ENCODE measurements around the gene C1QTNF9B.
"Not testable (repeated sequence)": the region's sequence is repeated elsewhere in the genome, so short reads cannot be mapped to it uniquely, and the experiment has no call there.

The C1QTNF9B gene

DNA sequence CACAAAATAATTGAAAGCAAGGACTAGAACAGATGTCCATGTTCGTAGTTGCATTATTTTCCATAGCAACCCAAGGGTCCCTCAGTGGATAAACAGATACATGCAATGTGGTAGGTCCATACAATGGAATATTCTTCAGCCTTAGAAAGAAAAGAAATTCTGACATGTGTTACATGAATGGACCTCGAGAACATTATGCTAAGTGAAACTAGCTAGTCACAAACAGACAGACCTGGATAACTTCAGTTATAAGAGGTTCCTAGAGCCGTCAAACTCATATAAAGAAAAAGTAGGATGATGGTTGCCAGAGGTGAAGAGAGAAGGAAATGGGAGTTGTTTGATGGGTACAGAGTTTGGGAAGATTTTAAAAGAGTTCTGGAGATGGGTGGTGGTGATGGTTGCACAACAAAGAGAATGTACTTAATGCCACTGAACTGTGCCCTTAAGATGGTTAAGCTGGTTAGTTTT is at the start of gene C1QTNF9B:
C1QTNF9B (minus strand) TSS at position 51 of the 468 bp plus-strand sequence.
- DNase-seq = not testable (repeated sequence)

DNA sequence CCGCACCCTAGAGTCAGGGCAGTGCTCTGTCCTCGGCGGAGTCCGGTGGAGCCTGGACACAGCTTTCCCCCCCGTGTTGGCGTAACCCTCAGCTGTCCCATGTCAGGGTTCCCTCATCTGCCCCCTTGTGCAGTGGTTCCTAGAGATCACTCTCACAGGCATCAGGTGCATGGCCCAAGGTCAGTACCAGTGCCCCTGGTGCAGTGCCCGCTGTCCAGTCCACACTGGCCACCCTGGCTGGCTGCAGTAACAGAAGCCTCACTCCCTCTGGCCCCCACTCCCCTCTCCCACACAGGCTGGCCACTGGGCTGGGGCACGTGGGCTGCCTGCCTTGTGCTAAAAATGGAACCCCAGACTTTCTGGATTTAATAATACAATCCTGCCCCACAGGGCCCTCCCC is 49.6 kb upstream of the C1QTNF9B start:
- no peak for DNase-seq

DNA sequence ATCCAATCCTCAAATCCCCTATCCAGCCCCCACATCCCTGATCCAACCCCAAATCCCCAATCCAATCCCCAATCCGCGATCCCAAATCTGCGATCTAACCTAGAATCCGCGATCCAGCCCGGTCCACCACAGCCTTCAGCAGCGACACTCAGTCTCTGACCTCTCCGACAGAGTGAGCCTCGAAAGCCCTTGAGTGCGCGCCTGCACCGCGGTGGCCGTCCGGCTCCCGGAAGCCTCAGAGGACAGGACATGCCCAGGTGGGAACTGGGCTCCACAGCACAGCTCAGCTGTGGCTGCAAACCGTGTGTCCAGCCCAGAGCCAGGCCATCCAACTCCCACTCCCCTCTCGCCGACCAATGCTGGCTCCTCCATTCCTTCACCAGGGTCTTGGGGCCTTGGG is 48.8 kb upstream of the C1QTNF9B start:
- no peak for DNase-seq

DNA sequence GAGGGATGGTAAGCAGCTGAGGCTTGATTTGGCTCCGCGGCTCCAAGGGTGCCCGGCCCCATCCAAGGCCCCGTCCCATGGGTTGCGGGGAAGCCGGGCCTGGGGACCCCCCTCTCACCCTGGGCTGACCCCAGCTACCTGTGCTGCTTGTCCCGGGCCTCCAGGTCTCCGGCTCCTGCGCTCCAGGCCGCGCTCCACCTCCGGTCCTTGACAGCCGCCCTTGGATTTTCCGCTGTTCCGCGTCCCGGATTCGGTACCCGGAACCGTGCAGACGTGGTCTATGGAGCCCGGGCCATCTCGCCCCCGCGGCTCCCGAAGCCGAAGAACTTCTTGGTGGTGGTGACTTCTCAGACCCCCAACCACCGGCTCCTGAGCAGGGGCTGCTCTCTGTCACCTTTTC is 48.3 kb upstream of the C1QTNF9B start:
- DNase-seq = peak; percentile 10

DNA sequence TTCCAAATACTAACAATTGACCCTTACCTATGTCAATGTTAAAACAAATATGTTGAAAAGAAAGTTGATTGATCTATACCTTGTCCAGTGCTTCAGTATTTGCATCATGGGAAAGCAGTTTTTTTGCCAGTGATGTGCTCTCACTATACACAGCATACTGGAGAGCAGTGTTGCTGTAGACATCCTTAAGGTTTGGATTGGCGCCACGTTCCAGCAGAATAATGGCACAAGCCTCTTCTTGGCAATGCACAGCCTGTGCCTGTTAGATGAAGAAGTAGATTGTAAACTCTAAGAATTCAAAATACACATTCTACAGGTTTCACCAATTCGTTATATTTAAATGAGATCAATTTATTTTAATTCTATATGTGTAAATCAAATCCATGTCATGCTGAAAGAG is 43.9 kb upstream of the C1QTNF9B start:
- DNase-seq = no peak

DNA sequence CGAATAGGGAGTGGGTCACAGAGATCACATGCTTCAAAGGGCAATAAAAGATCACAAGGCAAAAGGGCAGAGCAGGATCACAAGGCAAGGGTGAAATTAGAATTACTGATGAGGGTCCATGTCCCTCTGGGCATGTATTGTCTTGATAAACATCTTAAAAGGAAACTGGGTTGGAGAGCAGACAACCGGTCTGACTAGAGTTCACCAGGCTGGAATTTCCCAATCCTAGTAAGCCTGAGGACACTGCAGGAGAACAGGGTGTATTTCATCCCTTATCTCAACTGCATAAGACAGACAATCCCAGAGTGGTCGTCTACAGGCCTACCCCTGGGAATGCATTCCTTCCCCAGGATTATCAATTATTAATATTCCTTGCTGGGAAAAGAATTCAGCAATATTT is 42.4 kb upstream of the C1QTNF9B start:
- not testable (repeated sequence) for DNase-seq

DNA sequence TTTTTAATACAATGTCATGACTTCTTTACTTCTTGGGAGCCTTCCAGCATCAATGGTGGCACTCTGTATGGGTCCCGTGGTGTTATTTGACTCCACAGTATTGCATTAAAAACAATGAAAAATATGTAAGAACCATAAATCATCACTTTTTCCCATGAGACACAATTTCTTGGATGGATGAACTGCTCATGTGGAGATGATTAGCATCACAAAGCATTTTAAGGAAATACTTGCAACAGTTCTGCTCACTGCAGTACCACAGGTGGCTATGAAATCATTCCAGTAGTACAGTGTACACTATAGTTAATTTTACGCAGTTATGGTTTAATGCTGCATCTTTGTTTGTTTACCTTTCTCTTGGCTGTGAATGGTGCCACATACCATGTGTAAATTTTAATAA is 37.2 kb upstream of the C1QTNF9B start:
- DNase-seq = no peak

DNA sequence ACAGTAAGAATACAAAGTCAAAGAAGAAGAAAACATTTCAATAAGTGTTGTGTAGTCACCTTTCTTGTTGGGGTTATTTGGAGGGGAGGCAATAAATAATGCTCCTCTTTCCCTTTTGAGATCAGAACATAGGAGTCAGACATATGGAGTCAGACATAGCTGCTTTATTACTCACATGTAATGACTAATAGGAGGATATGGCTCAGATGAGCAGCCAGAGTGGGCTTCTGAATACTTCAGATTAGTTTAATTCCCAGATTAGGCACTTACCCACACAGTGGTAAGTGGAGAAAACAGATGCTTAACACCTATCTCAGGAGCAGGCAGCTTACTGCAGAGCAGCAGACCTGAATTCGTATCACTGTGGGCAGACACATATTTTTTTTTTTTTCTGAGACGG is 31.7 kb upstream of the C1QTNF9B start:
- DNase-seq = no peak

DNA sequence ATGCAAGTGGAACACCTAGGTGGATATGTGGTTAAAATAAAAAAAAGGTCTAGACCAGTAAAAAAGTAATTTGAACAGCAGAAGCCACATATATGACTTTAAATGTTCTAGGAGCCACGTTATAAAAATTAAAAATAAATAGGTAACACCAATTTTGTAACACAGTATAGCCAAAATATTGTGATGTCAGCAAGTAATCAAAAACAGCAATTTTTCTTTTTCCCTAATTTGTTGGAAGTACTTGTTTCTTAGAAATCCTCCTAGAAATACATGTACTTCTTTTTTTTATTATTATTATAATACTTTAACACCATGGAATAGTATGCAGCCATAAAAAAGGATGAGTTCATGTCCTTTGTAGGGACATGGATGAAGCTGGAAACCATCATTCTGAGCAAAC is 25.7 kb upstream of the C1QTNF9B start:
- no peak for DNase-seq

DNA sequence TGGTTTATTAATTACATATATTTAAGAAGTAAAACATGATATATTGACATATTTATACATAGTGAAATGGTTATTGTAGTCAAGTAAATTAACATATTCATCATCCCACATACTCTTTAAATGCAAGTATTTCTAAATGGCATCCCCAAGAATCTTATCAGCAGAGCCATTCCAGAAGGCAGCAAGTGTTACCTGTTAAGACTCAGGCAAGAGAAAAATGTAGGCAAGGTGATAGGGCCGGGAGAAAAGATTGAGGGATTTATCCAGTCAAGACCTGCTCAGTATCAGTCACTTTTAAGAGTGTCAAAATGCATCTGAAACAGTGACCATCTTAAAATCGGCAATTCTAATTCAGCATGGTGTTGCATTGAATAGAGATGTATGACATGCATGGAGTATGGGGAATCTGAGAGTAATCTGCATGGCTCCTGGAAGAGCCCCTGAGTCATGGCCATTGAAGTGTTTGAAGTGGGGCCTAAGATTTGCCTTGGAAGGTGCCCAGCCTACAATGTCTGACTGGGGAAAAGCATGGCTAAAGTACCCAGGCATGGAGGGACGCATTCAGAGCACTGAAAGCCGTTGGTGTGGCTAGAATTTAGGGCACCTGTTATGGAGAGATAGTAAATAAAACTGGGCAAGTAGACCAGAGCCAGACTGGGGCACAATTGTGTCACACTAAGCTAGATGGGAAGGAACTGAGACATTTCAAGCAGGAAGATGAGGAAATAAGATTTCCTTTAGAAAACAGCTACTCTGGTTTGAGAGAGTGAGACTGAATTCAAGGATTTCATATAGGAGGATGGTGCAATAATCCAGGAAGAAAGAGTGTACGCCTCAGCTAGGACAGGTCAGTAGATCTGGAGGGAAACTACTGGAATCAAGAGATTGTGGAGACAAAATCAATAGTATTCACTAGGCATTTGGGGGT is 25.0 kb upstream of the C1QTNF9B start:
- DNase-seq = no peak

DNA sequence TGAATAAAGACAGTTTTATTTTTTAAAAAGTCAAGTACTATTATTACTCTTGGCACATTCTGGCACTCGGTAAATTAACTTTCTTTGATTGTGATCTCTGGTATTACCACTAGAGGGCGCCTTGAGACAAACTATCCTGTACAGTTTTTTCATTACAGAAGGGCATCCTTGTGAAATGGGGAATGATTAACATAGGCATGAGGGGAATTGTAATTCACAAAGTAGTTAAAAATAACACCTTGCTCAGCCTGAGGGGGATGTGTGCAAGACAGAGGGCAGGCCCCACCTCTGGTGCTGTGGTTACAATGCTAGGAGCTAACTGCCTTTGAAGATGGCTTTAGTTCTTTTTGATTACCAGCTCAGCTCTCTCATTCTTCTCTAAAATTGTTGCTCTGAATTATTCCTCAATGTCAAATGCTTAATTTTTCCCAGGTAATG is 24.2 kb upstream of the C1QTNF9B start:
- no peak for DNase-seq

DNA sequence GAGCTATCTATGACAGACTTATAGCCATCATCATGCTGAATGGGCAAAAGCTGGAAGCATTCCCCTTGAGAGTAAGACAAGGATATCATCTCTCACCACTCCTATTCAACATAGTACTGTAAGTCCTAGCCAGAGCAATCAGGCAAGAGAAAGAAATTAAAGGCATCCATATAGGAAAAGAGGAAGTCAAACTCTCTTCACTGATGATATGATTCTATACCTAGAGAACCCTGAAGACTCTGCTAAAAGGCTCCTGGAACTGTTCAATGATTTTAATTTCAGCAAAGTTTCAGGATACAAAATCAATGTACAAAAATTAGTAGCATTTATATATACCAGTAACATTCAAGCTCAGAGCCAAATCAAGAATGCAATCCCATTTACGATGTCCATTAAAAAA is 21.7 kb upstream of the C1QTNF9B start:
- no peak for DNase-seq

DNA sequence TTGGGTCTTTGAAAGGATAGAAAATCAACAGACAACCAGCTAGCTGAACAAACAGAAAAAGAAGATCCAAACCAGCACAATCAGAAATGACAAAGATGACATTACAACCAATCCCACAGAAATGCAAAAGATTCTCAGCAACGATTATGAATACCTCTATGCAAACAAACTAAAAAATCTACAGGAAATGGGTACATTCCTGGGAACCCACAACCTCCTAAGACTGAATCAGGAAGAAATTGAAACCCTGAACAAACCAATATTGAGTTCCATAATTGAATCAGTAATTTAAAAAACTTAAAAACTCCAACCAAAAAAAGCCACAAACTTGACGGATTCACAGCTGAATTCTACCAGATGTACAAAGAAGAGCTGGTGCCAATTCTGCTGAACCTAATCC is 20.9 kb upstream of the C1QTNF9B start:
- no peak for DNase-seq

DNA sequence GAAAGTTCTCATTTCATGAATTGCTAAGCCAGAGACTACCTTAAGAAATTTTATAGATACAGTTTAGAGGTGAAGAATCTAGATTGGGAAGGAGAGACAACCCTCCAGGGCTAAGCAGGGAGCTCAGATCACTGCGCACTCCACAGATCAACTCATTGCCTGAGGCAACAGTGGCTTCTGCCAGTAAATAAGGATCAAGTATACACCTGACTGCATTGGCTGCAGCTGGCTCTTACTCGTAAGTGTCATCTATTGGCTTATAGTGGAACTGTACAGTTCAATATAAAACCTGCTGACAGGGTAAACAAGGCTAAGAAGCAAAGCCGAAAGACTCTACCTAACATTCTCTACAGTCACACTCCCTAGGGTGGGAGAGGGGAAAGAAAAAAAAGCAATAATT is 18.0 kb upstream of the C1QTNF9B start:
- no peak for DNase-seq

DNA sequence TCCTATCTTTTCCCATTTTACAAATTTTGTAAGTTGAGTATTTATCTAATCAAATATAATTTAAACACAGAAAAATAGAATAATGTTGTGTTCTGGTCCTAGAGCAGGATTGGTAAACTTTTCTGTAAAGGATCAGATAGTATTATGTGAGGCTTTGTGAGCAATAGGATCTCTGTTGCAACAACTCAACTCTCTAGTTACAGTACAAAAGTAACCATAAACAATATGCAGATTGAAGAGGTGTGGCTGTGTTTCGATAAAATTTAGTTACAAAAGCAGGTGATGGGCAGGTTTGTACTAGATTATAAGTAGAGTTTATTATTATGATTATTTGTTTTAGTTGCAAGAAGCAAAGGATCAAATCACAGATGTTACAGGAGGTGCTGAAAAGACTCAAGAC is 15.2 kb upstream of the C1QTNF9B start:
- DNase-seq = no peak

DNA sequence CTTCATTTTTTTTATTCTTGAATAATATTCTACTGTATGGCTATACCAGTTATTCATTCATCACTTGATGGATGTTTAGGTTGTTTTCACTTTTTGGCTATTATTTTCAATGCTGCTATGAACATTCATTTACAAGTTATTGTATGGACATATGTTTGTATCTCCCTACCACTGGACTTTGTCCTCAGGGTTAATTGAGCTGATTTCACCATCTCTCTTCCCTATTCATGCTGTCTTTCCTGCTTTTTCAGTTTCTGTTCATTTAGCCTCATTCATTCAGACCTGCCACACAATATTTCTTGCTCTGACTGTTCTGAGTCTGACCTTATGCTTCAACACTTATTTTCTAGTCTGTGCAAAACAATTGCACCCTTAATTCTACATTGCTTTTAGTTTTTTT is 12.3 kb upstream of the C1QTNF9B start:
- DNase-seq = no peak

DNA sequence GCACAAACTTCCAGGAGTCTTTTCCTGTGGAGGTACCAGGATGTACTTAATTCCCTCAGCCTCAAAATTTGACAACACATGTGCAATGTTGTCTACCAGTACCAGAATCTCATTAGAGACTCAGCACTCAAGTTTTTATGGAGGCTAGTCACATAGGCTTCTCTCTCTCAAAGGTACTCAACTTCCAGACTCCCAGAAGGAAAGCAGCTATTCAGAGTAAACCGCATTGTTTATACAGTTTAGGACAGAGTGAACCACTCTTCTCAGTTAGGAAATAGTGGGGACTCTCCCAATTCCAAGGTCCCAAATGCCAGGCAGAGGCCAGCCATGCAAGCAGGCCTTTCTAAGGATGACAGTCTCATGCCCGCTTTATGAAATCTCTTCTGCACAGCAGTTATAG is 8.5 kb upstream of the C1QTNF9B start:
- DNase-seq = no peak

DNA sequence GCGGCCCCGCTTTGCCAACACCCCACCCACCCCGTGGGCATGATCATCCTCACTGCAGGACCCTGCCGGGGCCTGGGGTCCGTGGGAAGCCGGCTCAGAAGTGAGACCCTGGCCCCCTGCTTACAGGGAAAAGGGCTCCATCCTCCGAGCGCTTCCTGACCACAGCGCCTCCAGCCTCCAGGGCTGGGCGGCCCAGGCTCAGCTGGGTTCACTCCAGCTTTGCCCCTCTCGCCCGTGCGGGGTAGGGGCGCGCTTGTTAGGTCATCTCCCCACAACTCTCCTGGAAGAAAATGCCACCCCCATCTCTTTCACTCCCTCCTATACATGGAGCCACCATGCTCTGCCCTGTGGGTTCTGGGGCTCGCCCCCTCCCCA is 6.6 kb upstream of the C1QTNF9B start:
- DNase-seq = no peak

DNA sequence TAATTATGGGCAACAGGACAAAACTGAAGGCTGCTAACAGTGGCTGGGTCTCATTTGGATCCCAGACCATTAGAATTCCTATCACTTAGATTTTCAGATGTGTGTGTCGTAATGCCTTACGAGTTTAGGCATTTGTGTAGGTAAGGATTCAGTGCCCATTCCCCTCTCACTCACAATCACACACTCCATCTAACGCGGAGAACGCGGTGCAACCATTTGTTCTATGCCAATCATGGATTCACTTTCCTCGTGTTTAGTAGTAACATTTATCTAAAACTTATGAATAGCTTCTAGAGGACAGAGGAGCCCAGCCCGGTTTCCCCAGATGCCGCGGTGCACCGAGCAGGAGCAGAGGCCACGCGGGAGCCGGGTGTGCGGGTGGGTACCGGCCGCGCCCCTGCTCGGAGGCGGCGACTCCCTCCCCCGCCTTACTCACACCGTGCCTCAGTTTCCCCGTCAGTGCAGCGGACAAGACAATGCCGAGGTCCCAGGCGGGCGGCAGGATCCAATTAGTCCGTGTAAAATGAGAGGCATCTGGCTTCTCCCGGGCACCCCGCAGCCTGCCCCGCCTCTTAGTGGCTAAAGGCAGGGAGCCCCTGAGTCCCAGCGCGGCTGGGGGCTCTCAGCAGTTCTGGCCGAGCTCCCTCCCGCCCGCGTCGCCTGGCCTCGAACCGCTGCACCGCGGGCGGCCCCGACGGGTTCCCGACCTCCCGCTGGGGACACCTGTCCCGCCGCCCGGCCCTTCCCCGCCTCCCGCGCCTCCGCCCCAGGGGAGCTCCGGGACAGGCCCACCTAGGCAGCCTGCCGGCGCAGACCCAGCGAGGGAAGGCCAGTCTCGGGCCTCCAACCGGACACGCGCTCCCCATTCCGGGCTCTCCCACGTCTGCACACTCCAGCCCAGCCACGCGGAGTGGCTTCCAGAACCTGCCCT is 5.9 kb upstream of the C1QTNF9B start:
- DNase-seq = no peak

DNA sequence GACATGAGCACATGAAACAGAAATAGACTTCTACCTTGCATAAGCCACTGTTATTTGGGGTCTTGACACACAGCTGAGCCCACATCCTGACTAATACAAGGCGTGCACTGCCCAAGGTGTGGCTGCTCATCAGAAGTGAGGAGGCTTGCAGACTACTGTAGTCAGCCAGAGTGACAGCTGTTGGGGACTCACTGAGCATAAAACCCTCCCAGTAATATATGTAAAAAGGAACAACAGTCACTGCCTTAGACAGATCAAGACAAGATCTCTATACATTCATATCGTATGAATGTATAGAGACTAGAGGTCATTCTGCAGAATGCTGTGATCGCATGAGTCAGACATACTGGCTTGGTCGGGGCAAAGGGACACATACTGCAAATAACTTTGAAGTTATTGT is 4.1 kb upstream of the C1QTNF9B start:
- no peak for DNase-seq

DNA sequence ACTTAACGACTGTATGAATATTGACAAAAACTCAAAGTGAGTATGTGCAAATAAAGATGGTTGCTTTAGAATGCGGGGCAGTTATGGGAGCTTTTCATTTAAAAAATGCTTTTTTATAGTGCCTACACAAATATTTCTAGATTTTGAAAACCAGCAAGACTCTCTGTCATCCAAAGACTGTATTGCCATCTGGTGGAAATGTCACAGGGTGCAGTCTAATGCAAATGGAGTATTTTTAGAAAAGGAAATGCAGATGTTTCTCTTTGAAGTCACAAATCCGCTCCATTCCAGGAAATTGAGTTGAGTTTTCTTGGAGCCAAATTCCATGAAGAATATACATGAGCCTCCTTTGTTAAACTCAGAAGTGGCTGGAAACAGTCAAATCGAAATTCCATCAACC is 2.3 kb upstream of the C1QTNF9B start:
- peak; percentile 43 for DNase-seq

DNA sequence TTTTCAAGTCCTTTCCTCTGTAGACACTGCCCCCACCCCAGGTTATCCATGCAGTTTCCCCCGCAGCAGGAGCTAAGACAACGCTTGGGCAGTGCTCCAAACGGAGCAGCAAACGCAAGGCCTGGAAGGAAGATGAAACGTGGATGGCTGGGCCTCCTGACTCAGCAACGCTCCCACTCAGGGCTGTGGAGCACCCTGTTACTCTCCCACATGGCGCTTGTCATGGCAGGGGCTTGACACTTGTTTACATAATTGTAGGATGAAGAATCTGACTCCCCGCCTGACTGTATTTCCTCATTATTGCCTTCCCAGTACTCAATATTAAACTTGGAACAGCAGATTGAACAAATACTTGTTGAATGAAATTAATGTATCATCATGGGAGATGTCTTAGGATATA is 799 bp upstream of the C1QTNF9B start:
- no peak for DNase-seq

DNA sequence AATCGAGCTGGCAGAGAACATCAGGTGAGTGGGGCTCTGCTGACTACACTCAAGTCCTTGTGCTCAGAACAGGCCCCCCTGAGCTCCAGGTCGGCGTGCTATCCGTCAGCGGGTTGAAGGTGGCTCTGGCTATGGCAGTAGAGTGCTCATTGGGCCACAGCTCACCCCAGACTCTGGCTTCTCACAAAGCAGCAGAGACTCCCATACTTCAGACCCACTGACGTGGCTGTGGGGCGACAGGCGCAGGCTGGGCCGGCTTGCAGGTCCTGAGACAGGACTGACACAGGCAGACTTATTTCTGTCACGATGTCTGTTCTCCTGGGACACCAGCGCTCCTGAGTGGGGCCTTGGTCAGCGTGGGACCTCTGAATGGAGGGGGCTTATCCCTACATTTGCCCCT is 2.6 kb downstream of the C1QTNF9B start:
- not testable (repeated sequence) for DNase-seq

DNA sequence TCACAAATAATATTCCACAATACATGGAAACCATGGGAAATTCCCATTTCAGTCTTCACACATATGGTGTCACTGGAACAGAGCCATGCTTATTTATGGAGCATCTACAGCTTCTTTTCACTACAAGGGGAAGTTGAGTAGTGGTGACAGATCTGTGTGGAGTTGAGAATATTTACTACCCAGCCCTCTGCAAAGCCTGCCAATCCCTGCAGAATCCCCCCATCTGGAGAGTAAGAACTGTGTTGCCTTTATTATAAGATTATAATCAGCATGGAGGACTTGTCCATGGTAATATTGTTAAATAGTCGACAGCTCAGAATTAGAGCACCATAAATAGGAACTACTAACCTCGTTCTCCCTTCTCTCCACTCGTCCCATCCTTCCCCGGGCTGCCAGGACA is 3.5 kb downstream of the C1QTNF9B start:
- DNase-seq = not testable (repeated sequence)

Data from activated naive CD4-positive, alpha-beta T cell treated with anti-CD3 and anti-CD28 coated beads, Interleukin-2, amount 50 U/mL, for 16 hours (primary cell).